Body of pancreas (tissue), 4 donors: Measurements from ENCODE around the gene RBMS3.

Experiments
- POLR2A ChIP-seq, 3 donors: fragments of 450-650 bp; IDR thresholded peaks; one replicate each; pipeline ENCODE4 v1.6.1; 2016; ENCODE audit warnings: antibody characterized with exemption in 3 of 3, mild to moderate bottlenecking in 2 of 3
- TF ChIP-seq, protein P1 (sequence below), 7 experiments: fragments of 450-650 bp in 4 of 7; fragments of 200-600 bp in 3 of 7; sonication (generic) in 3 of 7; IDR thresholded peaks; one replicate each; pipeline ENCODE4 v1.5.1; 2016 to 2019; ENCODE audit warnings: antibody characterized with exemption in 7 of 7

DNA sequence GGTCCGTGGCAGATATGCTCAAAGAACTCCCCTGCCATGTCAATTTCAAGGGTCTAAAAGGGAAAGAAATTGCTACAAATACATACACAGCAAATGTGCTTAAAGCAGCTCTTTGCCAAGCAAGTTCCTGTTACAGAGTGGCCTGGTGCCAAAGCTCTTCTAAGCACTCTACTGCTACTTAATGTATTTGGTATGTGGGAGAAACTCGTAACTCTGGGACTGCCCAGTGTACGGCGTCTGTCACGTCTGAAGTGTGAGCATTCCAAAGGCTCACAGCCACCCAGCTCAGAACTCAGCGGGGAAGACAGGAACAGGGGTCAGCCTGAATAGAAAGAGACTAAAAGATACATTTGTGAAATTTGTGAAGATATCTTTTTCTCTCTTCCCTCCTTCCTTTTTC is 54.6 kb downstream of the RBMS3 start:
- TF ChIP-seq, protein P1, sequence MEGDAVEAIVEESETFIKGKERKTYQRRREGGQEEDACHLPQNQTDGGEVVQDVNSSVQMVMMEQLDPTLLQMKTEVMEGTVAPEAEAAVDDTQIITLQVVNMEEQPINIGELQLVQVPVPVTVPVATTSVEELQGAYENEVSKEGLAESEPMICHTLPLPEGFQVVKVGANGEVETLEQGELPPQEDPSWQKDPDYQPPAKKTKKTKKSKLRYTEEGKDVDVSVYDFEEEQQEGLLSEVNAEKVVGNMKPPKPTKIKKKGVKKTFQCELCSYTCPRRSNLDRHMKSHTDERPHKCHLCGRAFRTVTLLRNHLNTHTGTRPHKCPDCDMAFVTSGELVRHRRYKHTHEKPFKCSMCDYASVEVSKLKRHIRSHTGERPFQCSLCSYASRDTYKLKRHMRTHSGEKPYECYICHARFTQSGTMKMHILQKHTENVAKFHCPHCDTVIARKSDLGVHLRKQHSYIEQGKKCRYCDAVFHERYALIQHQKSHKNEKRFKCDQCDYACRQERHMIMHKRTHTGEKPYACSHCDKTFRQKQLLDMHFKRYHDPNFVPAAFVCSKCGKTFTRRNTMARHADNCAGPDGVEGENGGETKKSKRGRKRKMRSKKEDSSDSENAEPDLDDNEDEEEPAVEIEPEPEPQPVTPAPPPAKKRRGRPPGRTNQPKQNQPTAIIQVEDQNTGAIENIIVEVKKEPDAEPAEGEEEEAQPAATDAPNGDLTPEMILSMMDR (IDR thresholded peaks at IDR 0.05): no peak
- TF ChIP-seq POLR2A (IDR thresholded peaks at IDR 0.05): peak in 1 of 3 donors; percentile 29
